ENCODE data around the gene UBE2D2. TPM values are rescaled to one million over a fixed set of nuclear protein-coding genes. Genes with fewer than 3 reads are reported as not detected.

Gene UBE2D2
- total RNA-seq, 4 donors from 2014 or later: 86.9 to 104 (median 91.5) TPM

GRCh38 chr5:139653616-139654015 is 92.5 kb downstream of the UBE2D2 start:
- Histone ChIP-seq H3K4me3 (no peak overlapping the region), H3K4me1 (peaks cover 82 to 100% (median 100%) of the 10 kb centered on the region in 4 donors), H3K27me3 (peaks cover 0 to 23% (median 0%) of the 10 kb centered on the region in 4 donors), H3K36me3 (no peaks in the 10 kb centered on the region), H3K9me3 (no peaks in the 10 kb centered on the region), H3K27ac (replicated peaks in 1 of 4) (peak overlapping the region; percentile 89 to 95 (median 91))
- TF ChIP-seq POLR2AphosphoS5 (IDR thresholded peaks at IDR 0.05): no peak
- TF ChIP-seq EP300 (IDR thresholded peaks at IDR 0.05): no peak
- no peak for TF ChIP-seq POLR2A (IDR thresholded peaks at IDR 0.05; ENCODE audit: low read depth)
- no peak for TF ChIP-seq CTCF (IDR thresholded peaks at IDR 0.05)
- no peak for DNase-seq (ENCODE audit: extremely low spot score)
- intact Hi-C loops (cut with DNase I): no loop called here
- 76% methylated on average over 4 of the region's 5 CpGs for WGBS

- Histone ChIP-seq H3K27me3 (peaks cover 0 to 18% (median 0%) of the 10 kb centered on the region in 4 donors), H3K27ac (replicated peaks in 1 of 4) (peak overlapping the region; percentile 89 to 95 (median 91)), H3K4me1 (peaks cover 90 to 100% (median 100%) of the 10 kb centered on the region in 4 donors), H3K9me3 (no peaks in the 10 kb centered on the region), H3K4me3 (no peak overlapping the region), H3K36me3 (no peaks in the 10 kb centered on the region)
- no peak for TF ChIP-seq POLR2AphosphoS5 (IDR thresholded peaks at IDR 0.05)
- no peak for TF ChIP-seq EP300 (IDR thresholded peaks at IDR 0.05)
- TF ChIP-seq POLR2A (IDR thresholded peaks at IDR 0.05; ENCODE audit: low read depth): no peak
- no peak for TF ChIP-seq CTCF (IDR thresholded peaks at IDR 0.05)
- intact Hi-C loops (cut with DNase I): no loop called here
- 91% methylated on average over 3 of the region's 3 CpGs for WGBS
- no peak for DNase-seq (ENCODE audit: extremely low spot score)
Measured at GRCh38 chr5:139654464-139654863, 93.3 kb downstream of the UBE2D2 start.

GRCh38 chr5:139654871-139655491 is 93.8 kb downstream of the UBE2D2 start:
- no peak for DNase-seq (ENCODE audit: extremely low spot score)
- peak overlapping the region in 1 of 4 donors; percentile 22 for H3K4me3 ChIP-seq
- peaks cover 95 to 100% (median 100%) of the 10 kb centered on the region in 4 donors for H3K4me1 ChIP-seq
- intact Hi-C loops (cut with DNase I): no loop called here
- WGBS: 69% methylated on average over 10 of the region's 13 CpGs
- H3K36me3 ChIP-seq: no peaks in the 10 kb centered on the region
- peaks cover 0 to 13% (median 0%) of the 10 kb centered on the region in 4 donors for H3K27me3 ChIP-seq
- TF ChIP-seq POLR2A (IDR thresholded peaks at IDR 0.05; ENCODE audit: low read depth) (no peak), EP300 (IDR thresholded peaks at IDR 0.05) (no peak), POLR2AphosphoS5 (IDR thresholded peaks at IDR 0.05) (no peak), CTCF (IDR thresholded peaks at IDR 0.05) (no peak)
- peak overlapping the region; percentile 89 to 95 (median 91) for H3K27ac ChIP-seq (replicated peaks in 1 of 4)
- H3K9me3 ChIP-seq: no peaks in the 10 kb centered on the region

- H3K9me3 ChIP-seq: no peaks in the 10 kb centered on the region
- DNase-seq (ENCODE audit: extremely low spot score): no peak
- peaks cover 0 to 5% (median 0%) of the 10 kb centered on the region in 4 donors for H3K27me3 ChIP-seq
- intact Hi-C loops (cut with DNase I): no loop called here
- H3K36me3 ChIP-seq: no peaks in the 10 kb centered on the region
- peaks cover 96 to 100% (median 100%) of the 10 kb centered on the region in 4 donors for H3K4me1 ChIP-seq
- peak overlapping the region in 2 of 4 donors; percentile 22 to 24 for H3K4me3 ChIP-seq
- WGBS: 40% methylated on average over 13 of the region's 18 CpGs
- H3K27ac ChIP-seq (replicated peaks in 1 of 4): peak overlapping the region; percentile 89 to 95 (median 91)
- TF ChIP-seq POLR2A (IDR thresholded peaks at IDR 0.05; ENCODE audit: low read depth) (no peak), CTCF (IDR thresholded peaks at IDR 0.05) (no peak), POLR2AphosphoS5 (IDR thresholded peaks at IDR 0.05) (peak; percentile 12 to 41)
Measured at GRCh38 chr5:139655727-139656271, 94.7 kb downstream of the UBE2D2 start.

Measured in esophagus muscularis mucosa (tissue), 4 donors.